HCT116 (cell line): ENCODE measurements around the gene PRKN. TPM values are rescaled to one million over a fixed set of nuclear protein-coding genes. Genes with fewer than 3 reads are reported as not detected.

Experiments used
- ATAC-seq: fragments of 200-7000 bp; cut with Tn5 transposase; 2 replicates; pipeline ENCODE4 v1.9.1; 2020; ENCODE audit warnings: mild to moderate bottlenecking, moderate library complexity
- BruUV-seq: library from RNA; stranded (reverse); fragments of 400-500 nt; replicated peaks from 2 replicates; lab custom pipeline; 2021; lab: Mats Ljungman, UMichigan
- CTCF ChIA-PET: fragments of 300-600 bp; sonication (Branson Sonifier 250); formaldehyde crosslinking; loops from one replicate; lab custom pipeline; 2021; ENCODE audit warnings: antibody characterized with exemption; lab: Charles Lee
- POLR2A ChIA-PET: fragments of 300-600, 350-600 bp; sonication (Branson Sonifier 250); formaldehyde crosslinking; loops from one replicate; lab custom pipeline; 2021; ENCODE audit warnings: antibody characterized with exemption; lab: Charles Lee
- RAD21 ChIA-PET, 2 experiments: fragments of 300-600 bp; sonication (Branson Sonifier 250); formaldehyde crosslinking; loops; one replicate each; lab custom pipeline; 2023; ENCODE audit warnings: low total read pairs in 2 of 2; ENCODE audit not compliant: uncharacterized antibody in 2 of 2, unreplicated experiment in 2 of 2, low non-redundant PET in 1 of 2; lab: Charles Lee
- DNase-seq: peaks from one replicate; pipeline ENCODE4 v3.0.0-alpha.2; 2010; ENCODE audit warnings: low read depth, low spot score
- H2AFZ ChIP-seq: fragments of 200-600 bp; shearing (Covaris generic), sonication (generic); 2 replicates; pipeline ENCODE4 v1.6.1; 2017; ENCODE audit warnings: low read depth, mixed run types, mixed read lengths, antibody characterized with exemption, low read length; ENCODE audit not compliant: poor library complexity, severe bottlenecking
- H3K27ac ChIP-seq: 2 replicates; pipeline ENCODE4 v1.5.1; 2012; ENCODE audit warnings: low read depth, low read length
- H3K27me3 ChIP-seq: fragments of 200-600 bp; sonication (generic); 2 replicates; pipeline ENCODE4 v1.6.1; 2016; ENCODE audit warnings: mixed run types, low read length, mixed read lengths; ENCODE audit not compliant: insufficient read depth
- H3K36me3 ChIP-seq, 2 experiments: fragments of 200-500 bp in 1 of 2; fragments of 200-600 bp in 1 of 2; sonication (Bioruptor generic) in 1 of 2; sonication (generic) in 1 of 2; 2 replicates each; pipeline versions ENCODE4 v1.5.1 to v1.6.1; 2014 to 2016; ENCODE audit warnings: low read length in 2 of 2, inconsistent platforms in 1 of 2, mixed read lengths in 1 of 2, mixed run types in 1 of 2; ENCODE audit not compliant: insufficient read depth in 2 of 2, control insufficient read depth in 1 of 2
- H3K4me1 ChIP-seq, 2 experiments: fragments of 200-600 bp in 1 of 2; sonication (generic) in 1 of 2; 2 replicates each; pipeline versions ENCODE4 v1.5.1 to v1.6.1; 2012 to 2017; ENCODE audit warnings: low read length in 2 of 2, inconsistent platforms in 1 of 2, mild to moderate bottlenecking in 1 of 2, mixed read lengths in 1 of 2, mixed run types in 1 of 2, moderate library complexity in 1 of 2; ENCODE audit not compliant: insufficient read depth in 2 of 2, control insufficient read depth in 1 of 2
- H3K4me2 ChIP-seq: fragments of 200-600 bp; sonication (generic); 2 replicates; pipeline ENCODE4 v1.6.1; 2017; ENCODE audit warnings: mixed run types, low read length, mixed read lengths
- H3K4me3 ChIP-seq, 2 experiments: fragments of 200-600 bp in 1 of 2; sonication (generic) in 1 of 2; replicated peaks in 1 of 2; 2 replicates each; pipeline ENCODE4 v1.5.1; 2011 to 2016; ENCODE audit warnings: low read length in 2 of 2, control low read depth in 1 of 2, low read depth in 1 of 2, mild to moderate bottlenecking in 1 of 2, mixed read lengths in 1 of 2, mixed run types in 1 of 2
- H3K79me2 ChIP-seq: fragments of 200-600 bp; sonication (generic); 2 replicates; pipeline ENCODE4 v1.6.1; 2017; ENCODE audit warnings: mild to moderate bottlenecking, mixed run types, low read length, moderate library complexity, mixed read lengths; ENCODE audit not compliant: insufficient read depth
- H3K9ac ChIP-seq: fragments of 200-600 bp; sonication (generic); 2 replicates; pipeline ENCODE4 v1.6.1; 2016; ENCODE audit warnings: low read length, mixed read lengths
- H3K9me2 ChIP-seq: fragments of 200-600 bp; sonication (generic), shearing (Covaris generic); 2 replicates; pipeline ENCODE4 v1.6.1; 2017; ENCODE audit warnings: mixed run types, mild to moderate bottlenecking, moderate library complexity; ENCODE audit not compliant: insufficient read depth
- H3K9me3 ChIP-seq, 2 experiments: fragments of 200-500 bp in 1 of 2; fragments of 200-600 bp in 1 of 2; sonication (Bioruptor generic) in 1 of 2; sonication (generic) in 1 of 2; 2 replicates each; pipeline ENCODE4 v1.6.1; 2014 to 2017; ENCODE audit warnings: low read length in 2 of 2, mixed read lengths in 2 of 2, inconsistent platforms in 1 of 2, low read depth in 1 of 2, mild to moderate bottlenecking in 1 of 2, mixed run types in 1 of 2, moderate library complexity in 1 of 2; ENCODE audit not compliant: control insufficient read depth in 1 of 2, insufficient read depth in 1 of 2
- H4K20me1 ChIP-seq: fragments of 200-600 bp; sonication (generic), shearing (Covaris generic); 2 replicates; pipeline ENCODE4 v1.6.1; 2017; ENCODE audit warnings: mixed run types, mild to moderate bottlenecking, moderate library complexity; ENCODE audit not compliant: insufficient read depth
- ATF3 ChIP-seq: IDR thresholded peaks from 2 replicates; pipeline ENCODE4 v1.6.1; 2012
- EGR1 ChIP-seq: IDR thresholded peaks from 2 replicates; pipeline ENCODE4 v1.6.1; 2012; ENCODE audit warnings: low read depth
- ELF1 ChIP-seq: IDR thresholded peaks from 2 replicates; pipeline ENCODE4 v1.6.1; 2012; ENCODE audit warnings: low read depth, borderline replicate concordance
- FOSL1 ChIP-seq: IDR thresholded peaks from 2 replicates; pipeline ENCODE4 v1.6.1; 2012; ENCODE audit warnings: low read depth
- POLR2A ChIP-seq: IDR thresholded peaks from 2 replicates; pipeline ENCODE4 v1.7.0; 2011; ENCODE audit warnings: borderline replicate concordance; ENCODE audit not compliant: insufficient read depth, insufficient read length; ENCODE audit errors: extremely low read depth
- intact Hi-C: fragments of 100-400 bp; cut with micrococcal nuclease; formaldehyde crosslinking; loops from 2 replicates; pipeline ENCODE4 v1.10.0; 2022
- total RNA-seq: library from RNA; stranded (reverse); gene quantifications from one replicate; pipeline ENCODE4 v1.2.1, GENCODE V29; 2021; ENCODE audit not compliant: unreplicated experiment
- TF ChIP-seq, protein P1 (sequence below), 3 experiments: fragments of 200-600 bp in 1 of 3; sonication (generic) in 1 of 3; IDR thresholded peaks in 2 of 3; conservative IDR thresholded peaks in 1 of 3; 2 replicates each; pipeline ENCODE4 v1.5.1; 2012 to 2017; ENCODE audit warnings: low read depth in 2 of 3, low read length in 2 of 3, antibody characterized with exemption in 1 of 3, borderline replicate concordance in 1 of 3, control low read depth in 1 of 3, mild to moderate bottlenecking in 1 of 3, mixed read lengths in 1 of 3, mixed run types in 1 of 3, moderate library complexity in 1 of 3; ENCODE audit not compliant: insufficient read depth in 1 of 3
- TF ChIP-seq, protein P2 (sequence below): IDR thresholded peaks from 2 replicates; pipeline ENCODE4 v1.6.1; 2012; ENCODE audit warnings: low read depth

The PRKN gene
- total RNA-seq, 1 experiment from 2014 or later = 2.6 TPM

DNA sequence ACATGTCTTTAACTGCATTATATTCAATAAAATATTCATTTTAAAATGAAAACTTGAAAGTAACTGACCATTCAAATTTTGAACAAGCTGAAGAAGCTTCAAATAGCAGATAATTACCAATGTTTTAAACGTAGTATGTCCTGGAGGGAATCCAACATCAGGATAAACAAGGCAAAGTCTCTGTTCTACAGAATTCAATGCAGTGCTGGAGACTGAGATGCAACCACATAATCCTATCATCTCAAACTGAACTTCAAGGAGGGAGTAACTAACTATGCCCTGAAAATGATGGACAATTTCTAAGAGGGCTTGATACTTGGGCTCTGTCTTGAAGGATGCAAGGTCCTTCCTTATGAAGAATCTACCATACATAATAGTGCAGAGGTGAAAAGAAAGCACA is 100.7 kb downstream of the PRKN start:
- Histone ChIP-seq H3K4me2 (no peak overlapping the region), H3K79me2 (no peaks in the 10 kb centered on the region), H2AFZ (no peak overlapping the region), H4K20me1 (no peaks in the 10 kb centered on the region), H3K9ac (no peak overlapping the region), H3K4me3 (no peak overlapping the region), H3K9me3 (no peaks in the 10 kb centered on the region; a peak in 1 of 4 replicates), H3K36me3 (no peaks in the 10 kb centered on the region), H3K9me2 (no peaks in the 10 kb centered on the region), H3K27me3 (no peaks in the 10 kb centered on the region), H3K27ac (no peak overlapping the region), H3K4me1 (0 out of 4 replicates have a peak, but pooled peaks cover 0 to 2% of the 10 kb centered on the region in 2 experiments)
- ChIA-PET CTCF (no interaction called here), RAD21 (no interaction called here), POLR2A (no interaction called here)
- no peak for TF ChIP-seq POLR2A
- TF ChIP-seq, protein P1, sequence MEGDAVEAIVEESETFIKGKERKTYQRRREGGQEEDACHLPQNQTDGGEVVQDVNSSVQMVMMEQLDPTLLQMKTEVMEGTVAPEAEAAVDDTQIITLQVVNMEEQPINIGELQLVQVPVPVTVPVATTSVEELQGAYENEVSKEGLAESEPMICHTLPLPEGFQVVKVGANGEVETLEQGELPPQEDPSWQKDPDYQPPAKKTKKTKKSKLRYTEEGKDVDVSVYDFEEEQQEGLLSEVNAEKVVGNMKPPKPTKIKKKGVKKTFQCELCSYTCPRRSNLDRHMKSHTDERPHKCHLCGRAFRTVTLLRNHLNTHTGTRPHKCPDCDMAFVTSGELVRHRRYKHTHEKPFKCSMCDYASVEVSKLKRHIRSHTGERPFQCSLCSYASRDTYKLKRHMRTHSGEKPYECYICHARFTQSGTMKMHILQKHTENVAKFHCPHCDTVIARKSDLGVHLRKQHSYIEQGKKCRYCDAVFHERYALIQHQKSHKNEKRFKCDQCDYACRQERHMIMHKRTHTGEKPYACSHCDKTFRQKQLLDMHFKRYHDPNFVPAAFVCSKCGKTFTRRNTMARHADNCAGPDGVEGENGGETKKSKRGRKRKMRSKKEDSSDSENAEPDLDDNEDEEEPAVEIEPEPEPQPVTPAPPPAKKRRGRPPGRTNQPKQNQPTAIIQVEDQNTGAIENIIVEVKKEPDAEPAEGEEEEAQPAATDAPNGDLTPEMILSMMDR (IDR thresholded peaks at IDR 0.05 in 2 of 3, conservative IDR thresholded peaks at IDR 0.05 in 1 of 3; ENCODE audit: borderline replicate concordance in 1 of 3, insufficient read depth in 1 of 3, low read depth in 2 of 3, low read length in 2 of 3) = no peak
- TF ChIP-seq, protein P2, sequence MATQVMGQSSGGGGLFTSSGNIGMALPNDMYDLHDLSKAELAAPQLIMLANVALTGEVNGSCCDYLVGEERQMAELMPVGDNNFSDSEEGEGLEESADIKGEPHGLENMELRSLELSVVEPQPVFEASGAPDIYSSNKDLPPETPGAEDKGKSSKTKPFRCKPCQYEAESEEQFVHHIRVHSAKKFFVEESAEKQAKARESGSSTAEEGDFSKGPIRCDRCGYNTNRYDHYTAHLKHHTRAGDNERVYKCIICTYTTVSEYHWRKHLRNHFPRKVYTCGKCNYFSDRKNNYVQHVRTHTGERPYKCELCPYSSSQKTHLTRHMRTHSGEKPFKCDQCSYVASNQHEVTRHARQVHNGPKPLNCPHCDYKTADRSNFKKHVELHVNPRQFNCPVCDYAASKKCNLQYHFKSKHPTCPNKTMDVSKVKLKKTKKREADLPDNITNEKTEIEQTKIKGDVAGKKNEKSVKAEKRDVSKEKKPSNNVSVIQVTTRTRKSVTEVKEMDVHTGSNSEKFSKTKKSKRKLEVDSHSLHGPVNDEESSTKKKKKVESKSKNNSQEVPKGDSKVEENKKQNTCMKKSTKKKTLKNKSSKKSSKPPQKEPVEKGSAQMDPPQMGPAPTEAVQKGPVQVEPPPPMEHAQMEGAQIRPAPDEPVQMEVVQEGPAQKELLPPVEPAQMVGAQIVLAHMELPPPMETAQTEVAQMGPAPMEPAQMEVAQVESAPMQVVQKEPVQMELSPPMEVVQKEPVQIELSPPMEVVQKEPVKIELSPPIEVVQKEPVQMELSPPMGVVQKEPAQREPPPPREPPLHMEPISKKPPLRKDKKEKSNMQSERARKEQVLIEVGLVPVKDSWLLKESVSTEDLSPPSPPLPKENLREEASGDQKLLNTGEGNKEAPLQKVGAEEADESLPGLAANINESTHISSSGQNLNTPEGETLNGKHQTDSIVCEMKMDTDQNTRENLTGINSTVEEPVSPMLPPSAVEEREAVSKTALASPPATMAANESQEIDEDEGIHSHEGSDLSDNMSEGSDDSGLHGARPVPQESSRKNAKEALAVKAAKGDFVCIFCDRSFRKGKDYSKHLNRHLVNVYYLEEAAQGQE = no peak
- TF ChIP-seq ATF3 = no peak
- no peak for TF ChIP-seq FOSL1
- TF ChIP-seq ELF1 = no peak
- TF ChIP-seq EGR1 = no peak
- no TSS peak for BruUV-seq
- intact Hi-C loops = no loop called here
- DNase-seq (no peak), ATAC-seq (no peak)
